Small intestine (tissue), 7 donors: ENCODE measurements around the gene DHX15. TPM values are rescaled to one million over a fixed set of nuclear protein-coding genes. Genes with fewer than 3 reads are reported as not detected.
A peak's percentile ranks its signal among the peaks of the same experiment; 100 is the strongest.

ENCODE experiments used
- DNase-seq, 2 donors: peaks; one replicate each; pipeline versions ENCODE4 v3.0.0 to v3.0.0-alpha.2; 2013
- FAIRE-seq: peaks from 2 replicates; lab custom pipeline; 2012; peaks lifted over from hg19 to GRCh38; lab: Jason Lieb, UNC
- H3K27ac ChIP-seq, 3 donors: one replicate each; pipeline ENCODE4 v1.5.1; 2013; ENCODE audit warnings: low read length in 2 of 3, mild to moderate bottlenecking in 2 of 3, control low read depth in 1 of 3, inconsistent platforms in 1 of 3, low read depth in 1 of 3, moderate library complexity in 1 of 3
- H3K27me3 ChIP-seq, 3 donors: one replicate each; pipeline ENCODE4 v1.6.1; 2013; ENCODE audit warnings: low read length in 3 of 3, inconsistent platforms in 1 of 3; ENCODE audit not compliant: control insufficient read depth in 3 of 3, insufficient read depth in 3 of 3
- H3K36me3 ChIP-seq, 3 donors: one replicate each; pipeline ENCODE4 v1.6.1; 2013; ENCODE audit warnings: low read length in 3 of 3, inconsistent platforms in 1 of 3, low read depth in 1 of 3, mild to moderate bottlenecking in 1 of 3, moderate library complexity in 1 of 3; ENCODE audit not compliant: control insufficient read depth in 3 of 3, insufficient read depth in 2 of 3
- H3K4me1 ChIP-seq, 3 donors: one replicate each; pipeline ENCODE4 v1.6.1; 2013; ENCODE audit warnings: low read length in 2 of 3, inconsistent platforms in 1 of 3, low read depth in 1 of 3, mild to moderate bottlenecking in 1 of 3, moderate library complexity in 1 of 3; ENCODE audit not compliant: control insufficient read depth in 3 of 3, insufficient read depth in 2 of 3
- H3K4me3 ChIP-seq, 3 donors: one replicate each; pipeline ENCODE4 v1.5.1; 2013; ENCODE audit warnings: low read length in 3 of 3, control low read depth in 1 of 3, inconsistent platforms in 1 of 3, low read depth in 1 of 3, mild to moderate bottlenecking in 1 of 3, moderate library complexity in 1 of 3
- H3K9me3 ChIP-seq, 2 donors: one replicate each; pipeline ENCODE4 v1.6.1; 2013; ENCODE audit warnings: low read depth in 1 of 2, low read length in 1 of 2; ENCODE audit not compliant: control insufficient read depth in 2 of 2, insufficient read depth in 1 of 2
- WGBS, 3 donors: extraction: QIAGEN DNeasy Blood & Tissue Kit; methylation state at CpG; one replicate each; pipeline ENCODE4 v1.1.7; 2013; 5-methylcytosine and 5-hydroxymethylcytosine counted together
- polyA plus RNA-seq, 4 donors: library from polyadenylated mRNA; stranded (reverse) in 3 of 4; unstranded in 1 of 4; fragments of 200-250 nt in 3 of 4; fragments of 120-200 nt in 1 of 4; gene quantifications; one replicate each; pipeline versions ENCODE4 v1.2.1 to v1.2.3, GENCODE V29; 2013
- donor health status: healthy with polysubstance abuse.
- donor health status: control.
- donor health status: control.
- donor health status: Bipolar disorder and iron deficiency.
- donor health status: healthy.

Gene DHX15
- polyA plus RNA-seq, 4 donors: 47.6 to 129 (median 54.2) TPM

- FAIRE-seq (no peak), DNase-seq (no peak)
- 74 to 85% (median 84%) methylated on average over 3 of the region's 3 CpGs for WGBS, 3 donors
- Histone ChIP-seq H3K27me3 (no peaks in the 10 kb centered on the region), H3K4me1 (no peaks in the 10 kb centered on the region), H3K4me3 (no peak overlapping the region), H3K9me3 (peaks cover 0 to 3% of the 10 kb centered on the region in 2 donors), H3K27ac (no peak overlapping the region), H3K36me3 (no peaks in the 10 kb centered on the region)
Measured at GRCh38 chr4:24614881-24615280, 30.5 kb upstream of the DHX15 start.

GRCh38 chr4:24613502-24613901 is 29.1 kb upstream of the DHX15 start:
- WGBS, 3 donors: 68 to 85% (median 70%) methylated on average over 3 of the region's 3 CpGs
- Histone ChIP-seq H3K27me3 (no peaks in the 10 kb centered on the region), H3K27ac (no peak overlapping the region), H3K9me3 (no peaks in the 10 kb centered on the region), H3K4me1 (no peaks in the 10 kb centered on the region), H3K36me3 (no peaks in the 10 kb centered on the region), H3K4me3 (no peak overlapping the region)
- no peak for FAIRE-seq
- DNase-seq: no peak

GRCh38 chr4:24611575-24611974 is 27.2 kb upstream of the DHX15 start:
- FAIRE-seq (no peak), DNase-seq (no peak)
- Histone ChIP-seq H3K27me3 (no peaks in the 10 kb centered on the region), H3K4me1 (no peaks in the 10 kb centered on the region), H3K36me3 (no peaks in the 10 kb centered on the region), H3K4me3 (no peak overlapping the region), H3K27ac (no peak overlapping the region), H3K9me3 (no peaks in the 10 kb centered on the region)
- 85 to 92% (median 87%) methylated on average over 11 of the region's 11 CpGs for WGBS, 3 donors

- H3K4me3 ChIP-seq: no peak overlapping the region
- peaks cover 0 to 4% (median 0%) of the 10 kb centered on the region in 3 donors for H3K4me1 ChIP-seq
- no peaks in the 10 kb centered on the region for H3K9me3 ChIP-seq
- no peak overlapping the region for H3K27ac ChIP-seq
- DNase-seq (peak in 1 of 2 donors; percentile 11), FAIRE-seq (no peak)
- no peaks in the 10 kb centered on the region for H3K36me3 ChIP-seq
- no peaks in the 10 kb centered on the region for H3K27me3 ChIP-seq
Measured at GRCh38 chr4:24607334-24607733, 23.0 kb upstream of the DHX15 start.

DNA sequence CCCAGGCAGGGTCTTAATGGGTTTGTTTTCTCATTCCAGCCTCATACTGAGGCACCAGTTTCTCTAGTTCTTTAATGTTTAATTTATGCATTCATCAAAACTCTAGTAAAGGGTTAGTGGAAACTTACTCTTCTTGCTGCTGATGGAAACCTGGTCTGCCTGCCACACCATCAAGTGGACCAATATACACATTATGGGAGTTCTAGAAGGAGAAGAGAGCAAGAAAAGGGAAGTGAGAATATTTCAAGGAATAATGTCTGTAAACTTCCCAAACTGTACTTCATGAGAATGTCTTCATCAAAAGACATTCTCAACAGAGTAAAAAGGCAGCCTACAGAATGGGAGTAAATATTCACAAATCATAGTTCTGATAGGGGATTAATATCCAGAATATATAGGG is 20.9 kb upstream of the DHX15 start:
- no peak overlapping the region for H3K4me3 ChIP-seq
- H3K36me3 ChIP-seq: no peaks in the 10 kb centered on the region
- FAIRE-seq (no peak), DNase-seq (no peak)
- no peaks in the 10 kb centered on the region for H3K9me3 ChIP-seq
- H3K27me3 ChIP-seq: no peaks in the 10 kb centered on the region
- peaks cover 0 to 4% (median 0%) of the 10 kb centered on the region in 3 donors for H3K4me1 ChIP-seq
- no peak overlapping the region for H3K27ac ChIP-seq

DNA sequence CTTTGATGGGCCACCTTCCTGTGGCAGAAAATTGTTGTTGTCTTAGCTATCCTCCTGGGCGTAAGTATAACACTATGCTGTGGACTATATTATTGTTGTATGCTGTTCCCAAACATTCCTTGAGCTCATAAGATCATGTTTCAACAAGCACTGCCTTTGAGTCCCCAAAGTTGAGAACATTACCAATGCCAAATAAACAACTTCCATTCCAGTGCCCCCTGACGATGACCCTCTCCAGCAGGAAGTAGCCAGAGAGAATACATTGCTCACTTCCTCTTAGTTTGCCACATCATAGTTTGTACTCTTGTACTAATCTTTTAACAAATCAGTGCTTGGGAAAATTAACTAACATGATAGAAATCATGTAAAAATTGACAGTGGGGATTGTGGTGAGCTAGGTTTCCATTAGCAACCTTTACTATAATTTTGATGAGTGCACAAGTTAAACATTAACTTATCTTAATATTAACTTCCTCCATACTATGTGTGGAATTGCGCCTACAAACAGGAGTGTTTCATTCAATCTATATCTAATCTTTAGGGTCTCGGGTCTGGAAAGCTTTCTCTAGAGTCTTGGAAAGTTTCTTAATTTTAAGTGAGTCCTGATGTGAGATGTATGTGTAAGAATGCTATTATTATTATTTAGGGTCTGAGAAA is 20.3 kb upstream of the DHX15 start:
- whole genome bisulfite sequencing, 3 donors: 49 to 67% (median 56%) methylated on average over 4 of the region's 4 CpGs
- no peak for FAIRE-seq

GRCh38 chr4:24603343-24603742 is 19.0 kb upstream of the DHX15 start:
- WGBS, 3 donors: 86 to 94% (median 88%) methylated on average over 6 of the region's 6 CpGs
- DNase-seq (no peak), FAIRE-seq (no peak)
- Histone ChIP-seq H3K27ac (no peak overlapping the region), H3K4me3 (no peak overlapping the region), H3K9me3 (peaks cover 0 to 13% of the 10 kb centered on the region in 2 donors), H3K27me3 (no peaks in the 10 kb centered on the region), H3K36me3 (no peaks in the 10 kb centered on the region), H3K4me1 (peaks cover 0 to 4% (median 0%) of the 10 kb centered on the region in 3 donors)

More for the DNA sequence above, 20.3 kb upstream of the DHX15 start:
- H3K36me3 ChIP-seq: no peaks in the 10 kb centered on the region
- H3K4me3 ChIP-seq: no peak overlapping the region
- H3K27me3 ChIP-seq: no peaks in the 10 kb centered on the region
- H3K4me1 ChIP-seq: peaks cover 0 to 4% (median 0%) of the 10 kb centered on the region in 3 donors
- H3K27ac ChIP-seq: no peak overlapping the region
- H3K9me3 ChIP-seq: peaks cover 0 to 3% of the 10 kb centered on the region in 2 donors
- no peak for DNase-seq

- no peaks in the 10 kb centered on the region for H3K27me3 ChIP-seq
- no peak overlapping the region for H3K4me3 ChIP-seq
- no peak overlapping the region for H3K27ac ChIP-seq
- peaks cover 0 to 4% (median 0%) of the 10 kb centered on the region in 3 donors for H3K4me1 ChIP-seq
- H3K36me3 ChIP-seq: no peaks in the 10 kb centered on the region
- DNase-seq (no peak), FAIRE-seq (no peak)
- WGBS, 3 donors: 53 to 68% (median 65%) methylated on average over 1 of the region's 1 CpG
- H3K9me3 ChIP-seq: peaks cover 0 to 20% of the 10 kb centered on the region in 2 donors
Measured at GRCh38 chr4:24601121-24601520, 16.8 kb upstream of the DHX15 start.

DNA sequence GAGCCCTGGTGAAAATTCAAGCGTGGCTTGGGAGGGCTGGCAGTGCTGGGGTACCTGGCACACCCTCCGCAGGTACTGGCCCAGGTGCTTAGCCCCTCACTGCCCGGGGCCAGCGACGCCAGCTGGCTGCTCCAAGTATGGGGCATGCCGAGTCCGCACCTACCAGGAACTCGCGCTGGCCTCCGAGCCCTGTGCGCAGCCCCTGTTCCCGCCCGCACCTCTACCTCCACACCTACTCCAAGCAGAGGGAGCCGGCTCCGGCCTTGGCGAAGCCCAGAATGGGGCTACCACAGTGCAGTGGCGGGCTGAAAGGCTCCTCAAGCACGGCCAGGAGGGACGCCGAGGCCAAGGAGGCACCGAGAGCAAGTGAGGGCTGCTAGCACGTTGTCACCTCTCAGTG is 14.9 kb upstream of the DHX15 start:
- WGBS, 3 donors: 91 to 93% (median 91%) methylated on average over 21 to 22 of the region's 22 CpGs
- no peak overlapping the region for H3K4me3 ChIP-seq
- H3K9me3 ChIP-seq: peaks cover 0 to 20% of the 10 kb centered on the region in 2 donors
- no peaks in the 10 kb centered on the region for H3K36me3 ChIP-seq
- no peaks in the 10 kb centered on the region for H3K4me1 ChIP-seq
- DNase-seq: no peak
- no peak overlapping the region for H3K27ac ChIP-seq
- FAIRE-seq: no peak
- H3K27me3 ChIP-seq: no peaks in the 10 kb centered on the region
